ENCODE measurements around the gene PARP4. TPM values are rescaled to one million over a fixed set of nuclear protein-coding genes. Genes with fewer than 3 reads are reported as not detected.
"Not testable (repeated sequence)": the region's sequence is repeated elsewhere in the genome, so short reads cannot be mapped to it uniquely, and the experiment has no call there.

Gene PARP4
- total RNA-seq: 42.3 TPM
- long read RNA-seq, partial matches to known transcripts: 26 of 34 reads
- long read RNA-seq, other reads (novel, unspliced or antisense): 8 of 34 reads

GRCh38 chr13:24512197-24512907 is at the start of gene PARP4:
PARP4 (minus strand) TSS chr13:24512778; CDS start chr13:24503776, 9,002 bp downstream.
- peak; percentile 93 for DNase-seq (ENCODE audit: low spot score)

GRCh38 chr13:24560579-24561187 is 48.1 kb upstream of the PARP4 start:
- DNase-seq (ENCODE audit: low spot score): not testable (repeated sequence)

- not testable (repeated sequence) for DNase-seq (ENCODE audit: low spot score)
Observed at GRCh38 chr13:24559431-24560218, 47.0 kb upstream of the PARP4 start.

- DNase-seq (ENCODE audit: low spot score): no peak
Observed at GRCh38 chr13:24557081-24557480, 44.5 kb upstream of the PARP4 start.

- DNase-seq (ENCODE audit: low spot score): not testable (repeated sequence)
Observed at GRCh38 chr13:24553892-24554291, 41.3 kb upstream of the PARP4 start.

GRCh38 chr13:24541476-24542352 is 29.1 kb upstream of the PARP4 start:
- not testable (repeated sequence) for DNase-seq (ENCODE audit: low spot score)

- DNase-seq (ENCODE audit: low spot score): no peak
Observed at GRCh38 chr13:24541127-24541475, 28.5 kb upstream of the PARP4 start.

GRCh38 chr13:24540236-24541126 is 27.9 kb upstream of the PARP4 start:
- DNase-seq (ENCODE audit: low spot score): no peak

GRCh38 chr13:24539500-24540165 is 27.1 kb upstream of the PARP4 start:
- no peak for DNase-seq (ENCODE audit: low spot score)

GRCh38 chr13:24529478-24529877 is 16.9 kb upstream of the PARP4 start:
- DNase-seq (ENCODE audit: low spot score): no peak

GRCh38 chr13:24528816-24529398 is 16.3 kb upstream of the PARP4 start:
- no peak for DNase-seq (ENCODE audit: low spot score)

- no peak for DNase-seq (ENCODE audit: low spot score)
Observed at GRCh38 chr13:24527266-24527775, 14.7 kb upstream of the PARP4 start.

- no peak for DNase-seq (ENCODE audit: low spot score)
Observed at GRCh38 chr13:24520733-24521132, 8.2 kb upstream of the PARP4 start.

GRCh38 chr13:24516919-24517318 is 4.3 kb upstream of the PARP4 start:
- no peak for DNase-seq (ENCODE audit: low spot score)

- DNase-seq (ENCODE audit: low spot score): no peak
Observed at GRCh38 chr13:24512908-24513213, 283 bp upstream of the PARP4 start.

GRCh38 chr13:24511816-24512196 is 772 bp downstream of the PARP4 start:
- DNase-seq (ENCODE audit: low spot score): no peak

GRCh38 chr13:24511019-24511815 is 1.4 kb downstream of the PARP4 start:
- DNase-seq (ENCODE audit: low spot score): no peak

GRCh38 chr13:24506698-24507335 is 5.8 kb downstream of the PARP4 start:
- DNase-seq (ENCODE audit: low spot score): no peak
